Measurements from ENCODE around the gene IL1B.

DNA sequence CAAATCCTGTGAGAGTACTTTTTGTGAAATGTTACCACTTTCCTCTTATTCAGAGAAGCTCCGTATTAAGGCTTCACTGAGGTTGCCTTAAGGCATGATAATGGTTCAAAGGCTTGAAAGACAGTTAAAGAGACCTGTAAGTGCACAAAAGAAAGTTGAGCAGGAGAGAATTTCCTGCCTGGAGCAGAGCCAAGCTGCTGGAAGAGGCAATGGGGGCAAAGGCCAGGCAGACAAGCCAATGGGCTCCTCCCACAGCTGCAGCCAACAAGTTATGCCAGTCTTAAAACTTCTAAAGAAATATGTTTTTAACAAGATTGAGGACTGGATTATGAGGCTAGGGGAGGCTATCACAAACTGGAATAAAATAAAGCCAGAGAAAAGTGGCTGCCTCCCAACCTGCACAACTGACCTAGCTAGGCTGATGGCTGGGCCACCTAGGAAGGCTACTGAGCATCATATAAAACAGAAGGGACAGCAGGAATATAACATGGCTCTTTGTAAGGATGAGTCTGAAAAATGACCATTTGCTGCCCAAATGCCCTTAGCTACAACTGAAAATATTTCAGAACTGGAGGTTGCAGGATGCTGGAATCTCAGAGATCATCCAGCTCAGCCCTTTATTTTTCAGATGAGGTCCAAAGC, 2.1 kb downstream of the IL1B start:
- TF ChIP-seq CTCF (IDR thresholded peaks at IDR 0.05) (no peak), POLR2A (IDR thresholded peaks at IDR 0.05) (no peak), POLR2AphosphoS5 (IDR thresholded peaks at IDR 0.05) (no peak)

All from breast epithelium (tissue), 3 donors.